MCF 10A (cell line): ENCODE measurements around the gene OLA1. TPM values are rescaled to one million over a fixed set of nuclear protein-coding genes. Genes with fewer than 3 reads are reported as not detected.

Experiments
- BruUV-seq: library from RNA; stranded (reverse); fragments of 400-500 nt; replicated peaks from 2 replicates; lab custom pipeline; 2021; lab: Mats Ljungman, UMichigan
- CTCF ChIA-PET: fragments of 300-600 bp; sonication (Branson Sonifier 250); formaldehyde crosslinking; extraction: SDS; loops from one replicate; lab custom pipeline; 2021; ENCODE audit warnings: antibody characterized with exemption, inconsistent platforms; lab: Yijun Ruan, JAX
- POLR2A ChIA-PET: fragments of 300-600, 350-650 bp; sonication (Branson Sonifier 250); formaldehyde crosslinking; extraction: SDS; loops from one replicate; lab custom pipeline; 2020; ENCODE audit warnings: antibody characterized with exemption, inconsistent platforms; lab: Yijun Ruan, JAX
- DNase-seq: peaks from one replicate; pipeline ENCODE4 v3.0.0-alpha.2; 2018; ENCODE audit not compliant: unreplicated experiment
- H3K27ac Mint-ChIP-seq: one replicate; pipeline ENCODE4 v1.8.0; 2022; ENCODE audit warnings: mild to moderate bottlenecking, low read depth, mixed read lengths; ENCODE audit not compliant: unreplicated experiment
- H3K27me3 Mint-ChIP-seq: one replicate; pipeline ENCODE4 v1.8.0; 2022; ENCODE audit warnings: mixed read lengths; ENCODE audit not compliant: insufficient read depth, unreplicated experiment
- H3K36me3 Mint-ChIP-seq: one replicate; pipeline ENCODE4 v1.8.0; 2022; ENCODE audit warnings: mild to moderate bottlenecking, moderate library complexity, mixed read lengths; ENCODE audit not compliant: insufficient read depth, unreplicated experiment
- H3K4me1 Mint-ChIP-seq: one replicate; pipeline ENCODE4 v1.8.0; 2022; ENCODE audit warnings: mixed read lengths; ENCODE audit not compliant: insufficient read depth, unreplicated experiment
- H3K4me3 Mint-ChIP-seq: one replicate; pipeline ENCODE4 v1.8.0; 2022; ENCODE audit warnings: mild to moderate bottlenecking, moderate library complexity, mixed read lengths; ENCODE audit not compliant: unreplicated experiment
- H3K9me3 Mint-ChIP-seq: one replicate; pipeline ENCODE4 v1.8.0; 2022; ENCODE audit warnings: mixed read lengths; ENCODE audit not compliant: unreplicated experiment
- CTCF ChIP-seq: fragments of 200-600 bp; IDR thresholded peaks from one replicate; pipeline ENCODE4 v1.8.0; 2022; ENCODE audit warnings: antibody characterized with exemption, mild to moderate bottlenecking; ENCODE audit not compliant: unreplicated experiment
- intact Hi-C: fragments of 100-400 bp; cut with micrococcal nuclease; formaldehyde crosslinking; loops from 2 replicates; pipeline ENCODE4 v1.14.1; 2022
- total RNA-seq: library from RNA; stranded (reverse); gene quantifications from 2 replicates; pipeline ENCODE4 v1.2.3, GENCODE V29; 2022

The OLA1 gene
- total RNA-seq, 1 experiment from 2014 or later, result 224 TPM

- BruUV-seq, result no TSS peak
- no peak for DNase-seq
- Mint-ChIP-seq H3K36me3 (peaks cover 6% of the 10 kb centered on the region), H3K27me3 (no peaks in the 10 kb centered on the region), H3K4me1 (no peaks in the 10 kb centered on the region), H3K27ac (no peak overlapping the region), H3K9me3 (peaks cover 7% of the 10 kb centered on the region), H3K4me3 (no peak overlapping the region)
- POLR2A ChIA-PET, result no interaction called here
- TF ChIP-seq CTCF, result no peak
- intact Hi-C loops, result no loop called here
- CTCF ChIA-PET, result no interaction called here
These were observed 53.1 kb downstream of the OLA1 start for GRCh38 chr2:174195253-174195652.

GRCh38 chr2:174193737-174194136 is 54.6 kb downstream of the OLA1 start:
- no peak for DNase-seq
- Mint-ChIP-seq H3K27me3 (no peaks in the 10 kb centered on the region), H3K27ac (no peak overlapping the region), H3K9me3 (peaks cover 7% of the 10 kb centered on the region), H3K4me3 (no peak overlapping the region), H3K36me3 (peaks cover 6% of the 10 kb centered on the region), H3K4me1 (peaks cover 10% of the 10 kb centered on the region)
- CTCF ChIA-PET, result interaction anchor here (1.1 to 1.3 kb wide), 2 partner anchors 35 to 150 kb away, joined by 3 to 6 read pairs; no protein-coding TSS in a partner anchor
- BruUV-seq, result no TSS peak
- intact Hi-C loops, result no loop called here
- POLR2A ChIA-PET, result interaction anchor here (0.8 to 1.7 kb wide), 4 partner anchors 11 to 54 kb away, joined by 3 to 4 read pairs (median 4); no protein-coding TSS in a partner anchor
- no peak for TF ChIP-seq CTCF

- Mint-ChIP-seq H3K36me3 (peaks cover 6% of the 10 kb centered on the region), H3K27me3 (no peaks in the 10 kb centered on the region), H3K27ac (no peak overlapping the region), H3K4me3 (no peak overlapping the region), H3K9me3 (peaks cover 7% of the 10 kb centered on the region), H3K4me1 (peaks cover 10% of the 10 kb centered on the region)
- intact Hi-C loops, result no loop called here
- no peak for DNase-seq
- no peak for TF ChIP-seq CTCF
- CTCF ChIA-PET, result interaction anchor here (1.1 kb wide), 1 partner anchor 34 kb away, joined by 3 read pairs; no protein-coding TSS in a partner anchor
- POLR2A ChIA-PET, result interaction anchor here (0.7 to 2.0 kb wide), 4 partner anchors 16 to 56 kb away, joined by 3 to 6 read pairs (median 4); partner anchors contain the start of gene OLA1
- no TSS peak for BruUV-seq
These were observed 55.7 kb downstream of the OLA1 start for GRCh38 chr2:174192664-174193063.

DNA sequence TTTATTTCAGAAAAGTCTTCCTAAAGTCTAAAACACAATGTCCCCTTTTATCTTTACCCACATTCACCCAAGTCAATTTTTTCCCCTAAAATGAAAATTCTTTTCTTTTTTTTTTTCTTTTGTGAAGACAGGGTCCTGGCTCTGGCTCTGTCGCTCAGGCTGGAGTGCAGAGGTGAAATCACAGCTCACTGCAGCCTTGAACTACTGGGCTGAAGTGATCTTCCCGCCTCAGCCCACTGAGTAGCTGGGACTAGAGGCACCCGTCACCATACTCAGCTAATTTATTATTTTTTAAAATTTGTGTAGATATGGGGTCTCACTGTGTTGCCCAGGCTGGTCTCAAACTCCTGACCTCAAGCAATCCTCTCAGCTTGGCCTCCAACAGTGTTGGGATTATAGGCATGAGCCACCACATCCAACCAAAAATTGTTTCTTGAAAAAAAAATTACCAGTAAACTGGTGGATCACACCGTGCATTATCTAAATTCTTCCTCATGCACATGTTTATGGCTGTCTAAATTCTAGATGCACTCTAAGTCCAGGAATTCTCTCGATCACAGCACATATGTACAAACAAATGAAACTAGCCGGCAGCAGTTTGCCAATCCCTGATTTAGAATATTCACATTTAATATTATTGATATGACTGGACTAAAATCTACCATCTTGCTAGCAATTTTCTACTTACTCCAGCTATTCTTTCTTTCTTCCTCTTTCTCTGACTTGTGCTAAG is 56.8 kb downstream of the OLA1 start:
- peaks cover 7% of the 10 kb centered on the region for H3K9me3 Mint-ChIP-seq
- no TSS peak for BruUV-seq

More for the DNA sequence above, 56.8 kb downstream of the OLA1 start:
- CTCF ChIA-PET, result no interaction called here
- H3K4me3 Mint-ChIP-seq, result no peak overlapping the region
- intact Hi-C loops, result no loop called here
- POLR2A ChIA-PET, result interaction anchor here (1.3 to 2.0 kb wide), 2 partner anchors 12 to 57 kb away, joined by 3 to 6 read pairs; partner anchors contain the start of gene OLA1
- DNase-seq, result no peak
- H3K36me3 Mint-ChIP-seq, result peaks cover 6% of the 10 kb centered on the region
- H3K4me1 Mint-ChIP-seq, result peaks cover 14% of the 10 kb centered on the region
- no peaks in the 10 kb centered on the region for H3K27me3 Mint-ChIP-seq
- TF ChIP-seq CTCF, result no peak
- H3K27ac Mint-ChIP-seq, result no peak overlapping the region
